Posterior vena cava (tissue), 2 donors: ENCODE data around the gene CNFN. TPM values are rescaled to one million over a fixed set of nuclear protein-coding genes. Genes with fewer than 3 reads are reported as not detected.

ENCODE experiments used
- DNase-seq: peaks from one replicate; pipeline ENCODE4 v3.0.0-alpha.2; 2020; ENCODE audit warnings: low spot score
- intact Hi-C, 2 donors: fragments of 100-400 bp; cut with DNase I; formaldehyde crosslinking; loops; one replicate each; pipeline versions ENCODE4 v1.14.1 to v1.14.2; 2022 to 2023
- total RNA-seq, 2 donors: library from RNA; stranded (reverse); fragmentation: NEBNext Ultra II Directional; extraction: Animal tissue kit (Norgen Biotek cat#: 25700); gene quantifications; one replicate each; pipeline ENCODE4 v1.2.1, GENCODE V29; 2021
- donor health status: DM: yes; HTN: yes; CAD: no.
- donor health status: DM: yes; HTN: yes; CAD: no.

CNFN gene
- total RNA-seq, 2 donors from 2014 or later: 0.52 to 0.88 TPM

GRCh38 chr19:42411581-42412178, 21.6 kb upstream of the CNFN start:
- intact Hi-C loops: no loop called here
- DNase-seq: no peak

GRCh38 chr19:42410371-42410770, 20.3 kb upstream of the CNFN start:
- DNase-seq: no peak
- intact Hi-C loops: no loop called here

- intact Hi-C loops: no loop called here
- DNase-seq: no peak
Measured at GRCh38 chr19:42409477-42409876, 19.4 kb upstream of the CNFN start.

- intact Hi-C loops: no loop called here
- DNase-seq: no peak
Measured at GRCh38 chr19:42407816-42408175, 17.7 kb upstream of the CNFN start.

- intact Hi-C loops: no loop called here
- DNase-seq: no peak
Measured at GRCh38 chr19:42407085-42407815, 17.2 kb upstream of the CNFN start.

- intact Hi-C loops: no loop called here
Measured at GRCh38 chr19:42406111-42406510, 16.0 kb upstream of the CNFN start.

GRCh38 chr19:42403586-42403985, 13.5 kb upstream of the CNFN start:
- intact Hi-C loops: no loop called here
- DNase-seq: no peak

More at GRCh38 chr19:42406111-42406510, 16.0 kb upstream of the CNFN start:
- DNase-seq: no peak

GRCh38 chr19:42402376-42403116, 12.4 kb upstream of the CNFN start:
- intact Hi-C loops: no loop called here
- no peak for DNase-seq

- intact Hi-C loops: no loop called here
- DNase-seq: peak; percentile 92
Measured at GRCh38 chr19:42401365-42402303, 11.5 kb upstream of the CNFN start.

GRCh38 chr19:42400404-42400803, 10.3 kb upstream of the CNFN start:
- intact Hi-C loops: no loop called here
- DNase-seq: no peak

- DNase-seq: no peak
- intact Hi-C loops: no loop called here
Measured at GRCh38 chr19:42397263-42398166, 7.4 kb upstream of the CNFN start.

- intact Hi-C loops: no loop called here
- DNase-seq: peak; percentile 99
Measured at GRCh38 chr19:42396381-42397262, 6.5 kb upstream of the CNFN start.

GRCh38 chr19:42394751-42395150, 4.7 kb upstream of the CNFN start:
- intact Hi-C loops: no loop called here

GRCh38 chr19:42392165-42392564, 2.1 kb upstream of the CNFN start:
- intact Hi-C loops: no loop called here
- no peak for DNase-seq

More at GRCh38 chr19:42394751-42395150, 4.7 kb upstream of the CNFN start:
- DNase-seq: no peak

GRCh38 chr19:42388851-42389489, 1.1 kb downstream of the CNFN start:
- DNase-seq: no peak
- intact Hi-C loops: no loop called here

- intact Hi-C loops: no loop called here
- DNase-seq: no peak
Measured at GRCh38 chr19:42386974-42387707, 3.0 kb downstream of the CNFN start.
